C4-2B (cell line): ENCODE measurements around the gene KIF13A.

Experiments used
- CTCF ChIP-seq: fragments of 450-650 bp; conservative IDR thresholded peaks from 2 replicates; pipeline ENCODE4 v1.5.1; 2017; ENCODE audit warnings: mild to moderate bottlenecking
- ZFX ChIP-seq: fragments of 450-650 bp; IDR thresholded peaks from 2 replicates; pipeline ENCODE4 v1.6.1; 2017

DNA sequence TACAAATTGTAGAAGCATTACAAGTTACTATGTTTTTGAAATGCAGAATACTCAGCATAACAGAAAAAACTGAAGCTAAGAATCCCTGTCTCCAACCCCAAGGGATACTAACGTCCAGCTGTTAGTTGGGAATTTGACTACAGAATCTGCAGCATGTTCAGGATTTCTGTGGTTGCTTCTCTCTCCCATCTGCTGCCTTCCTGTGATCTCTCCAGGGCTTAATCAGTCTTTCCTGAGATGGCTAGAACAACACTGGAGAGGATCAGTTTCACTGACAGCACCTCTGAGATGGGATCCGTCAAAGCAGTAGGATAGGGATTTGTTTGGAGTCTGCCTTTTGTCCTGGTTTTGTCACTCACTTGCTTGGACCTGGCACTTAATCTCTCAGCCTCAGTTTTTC lies 207.4 kb downstream of the KIF13A start:
- TF ChIP-seq CTCF = no peak
- no peak for TF ChIP-seq ZFX
